ENCODE results near the gene DPYD. TPM values are rescaled to one million over a fixed set of nuclear protein-coding genes. Genes with fewer than 3 reads are reported as not detected.

The DPYD gene
- total RNA-seq, 4 donors from 2014 or later, result 30.9 to 66.6 (median 48.2) TPM

- DNase-seq, result no peak
- Histone ChIP-seq H3K9me3 (no peaks in the 10 kb centered on the region), H3K4me3 (no peak overlapping the region), H3K36me3 (no peaks in the 10 kb centered on the region), H3K27ac (no peak overlapping the region), H3K27me3 (no peaks in the 10 kb centered on the region), H3K4me1 (no peaks in the 10 kb centered on the region)
- no peak for TF ChIP-seq POLR2A (IDR thresholded peaks at IDR 0.05)
- no peak for TF ChIP-seq CTCF (IDR thresholded peaks at IDR 0.05)
- intact Hi-C loops (cut with DNase I; ENCODE audit: low total_unique reads), result no loop called here
Measured at GRCh38 chr1:97108179-97108578, 812.7 kb downstream of the DPYD start.

- no peak overlapping the region for H3K4me3 ChIP-seq
- no peaks in the 10 kb centered on the region for H3K36me3 ChIP-seq
- TF ChIP-seq POLR2A (IDR thresholded peaks at IDR 0.05), result no peak
- TF ChIP-seq CTCF (IDR thresholded peaks at IDR 0.05), result no peak
- H3K4me1 ChIP-seq, result no peaks in the 10 kb centered on the region
- no peaks in the 10 kb centered on the region for H3K9me3 ChIP-seq
- H3K27ac ChIP-seq, result no peak overlapping the region
- H3K27me3 ChIP-seq, result no peaks in the 10 kb centered on the region
- intact Hi-C loops (cut with DNase I; ENCODE audit: low total_unique reads), result no loop called here
- no peak for DNase-seq
Measured at GRCh38 chr1:97105531-97105930, 815.3 kb downstream of the DPYD start.

GRCh38 chr1:97101509-97101908 is 819.3 kb downstream of the DPYD start:
- intact Hi-C loops (cut with DNase I; ENCODE audit: low total_unique reads), result no loop called here
- TF ChIP-seq CTCF (IDR thresholded peaks at IDR 0.05), result no peak
- TF ChIP-seq POLR2A (IDR thresholded peaks at IDR 0.05), result no peak
- no peak overlapping the region for H3K27ac ChIP-seq
- H3K4me1 ChIP-seq, result no peaks in the 10 kb centered on the region
- H3K9me3 ChIP-seq, result no peaks in the 10 kb centered on the region
- H3K27me3 ChIP-seq, result no peaks in the 10 kb centered on the region
- no peaks in the 10 kb centered on the region for H3K36me3 ChIP-seq
- H3K4me3 ChIP-seq, result no peak overlapping the region
- DNase-seq, result no peak

GRCh38 chr1:97097404-97097925 is 823.4 kb downstream of the DPYD start:
- TF ChIP-seq CTCF (IDR thresholded peaks at IDR 0.05) (no peak), POLR2A (IDR thresholded peaks at IDR 0.05) (no peak)
- Histone ChIP-seq H3K27me3 (no peaks in the 10 kb centered on the region), H3K27ac (no peak overlapping the region), H3K4me1 (no peaks in the 10 kb centered on the region), H3K36me3 (no peaks in the 10 kb centered on the region), H3K9me3 (no peaks in the 10 kb centered on the region), H3K4me3 (no peak overlapping the region)
- intact Hi-C loops (cut with DNase I; ENCODE audit: low total_unique reads), result no loop called here
- DNase-seq, result no peak

GRCh38 chr1:97095764-97096163 is 825.1 kb downstream of the DPYD start:
- no peak for TF ChIP-seq CTCF (IDR thresholded peaks at IDR 0.05)
- H3K27me3 ChIP-seq, result no peaks in the 10 kb centered on the region
- no peak overlapping the region for H3K27ac ChIP-seq
- H3K9me3 ChIP-seq, result no peaks in the 10 kb centered on the region
- no peaks in the 10 kb centered on the region for H3K36me3 ChIP-seq
- intact Hi-C loops (cut with DNase I; ENCODE audit: low total_unique reads), result no loop called here
- H3K4me3 ChIP-seq, result no peak overlapping the region
- DNase-seq, result no peak
- H3K4me1 ChIP-seq, result no peaks in the 10 kb centered on the region

All from uterus (tissue), 4 donors.